NB4 (cell line): ENCODE measurements around the gene RDH11.

Experiments
- POLR2A ChIP-seq: IDR thresholded peaks from 2 replicates; pipeline ENCODE4 v1.6.1; 2011; ENCODE audit warnings: mild to moderate bottlenecking; ENCODE audit not compliant: insufficient read length; ENCODE audit errors: extremely low read depth
- TF ChIP-seq, protein P1 (sequence below): IDR thresholded peaks from one replicate; pipeline ENCODE4 v1.5.1; 2012; ENCODE audit warnings: low read depth, low read length

DNA sequence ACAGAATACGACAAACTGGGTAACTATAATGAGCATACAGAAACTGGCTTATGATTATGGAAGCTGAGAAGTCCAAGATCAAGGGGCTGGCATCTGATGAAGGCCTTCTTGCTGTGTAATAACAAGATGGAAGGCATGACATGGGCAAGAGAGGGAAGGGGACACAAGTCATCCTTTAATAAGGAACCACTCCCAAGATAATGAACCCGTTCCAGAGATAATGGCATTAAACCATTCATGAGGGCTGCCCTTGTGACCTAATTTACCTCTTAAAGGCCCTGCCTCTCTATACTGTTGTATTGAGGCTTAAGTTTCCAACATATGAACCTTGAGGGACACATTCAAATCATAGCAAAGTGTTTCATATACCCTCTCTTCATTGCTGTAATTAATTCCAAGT, 16.6 kb downstream of the RDH11 start:
- TF ChIP-seq, protein P1, sequence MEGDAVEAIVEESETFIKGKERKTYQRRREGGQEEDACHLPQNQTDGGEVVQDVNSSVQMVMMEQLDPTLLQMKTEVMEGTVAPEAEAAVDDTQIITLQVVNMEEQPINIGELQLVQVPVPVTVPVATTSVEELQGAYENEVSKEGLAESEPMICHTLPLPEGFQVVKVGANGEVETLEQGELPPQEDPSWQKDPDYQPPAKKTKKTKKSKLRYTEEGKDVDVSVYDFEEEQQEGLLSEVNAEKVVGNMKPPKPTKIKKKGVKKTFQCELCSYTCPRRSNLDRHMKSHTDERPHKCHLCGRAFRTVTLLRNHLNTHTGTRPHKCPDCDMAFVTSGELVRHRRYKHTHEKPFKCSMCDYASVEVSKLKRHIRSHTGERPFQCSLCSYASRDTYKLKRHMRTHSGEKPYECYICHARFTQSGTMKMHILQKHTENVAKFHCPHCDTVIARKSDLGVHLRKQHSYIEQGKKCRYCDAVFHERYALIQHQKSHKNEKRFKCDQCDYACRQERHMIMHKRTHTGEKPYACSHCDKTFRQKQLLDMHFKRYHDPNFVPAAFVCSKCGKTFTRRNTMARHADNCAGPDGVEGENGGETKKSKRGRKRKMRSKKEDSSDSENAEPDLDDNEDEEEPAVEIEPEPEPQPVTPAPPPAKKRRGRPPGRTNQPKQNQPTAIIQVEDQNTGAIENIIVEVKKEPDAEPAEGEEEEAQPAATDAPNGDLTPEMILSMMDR: no peak
- TF ChIP-seq POLR2A: no peak
